Measurements from ENCODE around the gene ALG10B. TPM values are rescaled to one million over a fixed set of nuclear protein-coding genes. Genes with fewer than 3 reads are reported as not detected.

ALG10B gene
- total and polyA plus RNA-seq, 2 of the 8 experiments (the other 6 are each of a cell fraction or from before 2014, with no cell fraction given): 3.2 to 5.4 TPM

- H3K4me3 ChIP-seq (ENCODE audit: extremely low read depth in 1 of 4, insufficient read depth in 2 of 4, low read depth in 3 of 4, low read length in 4 of 4): no peak overlapping the region
- no peak for FAIRE-seq
- no peak overlapping the region for H3K18ac ChIP-seq (ENCODE audit: extremely low read depth, low read length)
- no peak overlapping the region for H2BK5ac ChIP-seq (ENCODE audit: low read depth, low read length)
- WGBS, 2 experiments (ENCODE audit: extremely low coverage in 1 of 2, insufficient coverage in 1 of 2, insufficient read length in 1 of 2, insufficient replicate concordance in 2 of 2, low coverage in 1 of 2, low lambda C conversion rate in 2 of 2, missing lambda C conversion rate in 1 of 2): 77% methylated on average over 4 of the region's 4 CpGs; no CpG with 5 or more reads in 1 of the 2 experiments
- ChIA-PET POLR2A (ENCODE audit: partially characterized antibody) (interaction anchor here (0.8 kb wide), 1 partner anchor 1339 kb away, joined by 3 read pairs; no protein-coding TSS in a partner anchor), CTCF (ENCODE audit: partially characterized antibody) (no interaction called here)
- H3K23me2 ChIP-seq (ENCODE audit: low read depth, low read length): no peaks in the 10 kb centered on the region
- no peaks in the 10 kb centered on the region for H3K79me2 ChIP-seq (ENCODE audit: control insufficient read depth in 1 of 2, insufficient read depth in 2 of 2, low read length in 2 of 2)
- DNase-seq (ENCODE audit: low read depth in 1 of 2, low spot score in 2 of 2): no peak
- no peaks in the 10 kb centered on the region for H4K20me1 ChIP-seq (replicated peaks in 1 of 2; ENCODE audit: control insufficient read depth in 1 of 2, insufficient read depth in 2 of 2, low read length in 2 of 2)
- no peak overlapping the region for H4K91ac ChIP-seq (replicated peaks; ENCODE audit: insufficient read length, low read length)
- no peak overlapping the region for H2AFZ ChIP-seq (ENCODE audit: low read length)
- H2BK20ac ChIP-seq (ENCODE audit: low read length): no peak overlapping the region
- H3K27me3 ChIP-seq (replicated peaks in 1 of 4; ENCODE audit: control insufficient read depth in 3 of 4, extremely low read depth in 1 of 4, insufficient read depth in 3 of 4, low read length in 3 of 4): no peaks in the 10 kb centered on the region
- no peak overlapping the region for H3K27ac ChIP-seq (ENCODE audit: low read depth, low read length)
- H3K23ac ChIP-seq (ENCODE audit: insufficient read length): no peak overlapping the region
- peaks cover 44 to 69% of the 10 kb centered on the region in 2 experiments for H3K9me3 ChIP-seq (ENCODE audit: insufficient read depth in 2 of 2, low read depth in 1 of 2, low read length in 1 of 2)
- H3K4ac ChIP-seq (replicated peaks; ENCODE audit: insufficient read length, low read depth, low read length): no peak overlapping the region
- H3K4me2 ChIP-seq (ENCODE audit: insufficient read depth in 1 of 2, low read depth in 2 of 2, low read length in 2 of 2): no peak overlapping the region
- H3K14ac ChIP-seq (ENCODE audit: insufficient read length): no peak overlapping the region
- no peak overlapping the region for H3K56ac ChIP-seq (replicated peaks; ENCODE audit: insufficient read length, low read depth, low read length)
- H2BK12ac ChIP-seq (ENCODE audit: low read depth, low read length): no peak overlapping the region
- H2BK120ac ChIP-seq (replicated peaks; ENCODE audit: low read depth, low read length): no peak overlapping the region
- H2BK15ac ChIP-seq (ENCODE audit: low read length): no peak overlapping the region
- H3K79me1 ChIP-seq (ENCODE audit: low read depth, low read length): no peaks in the 10 kb centered on the region
- H4K5ac ChIP-seq (ENCODE audit: insufficient read length, low read depth, low read length): no peak overlapping the region
- no peak overlapping the region for H4K8ac ChIP-seq (ENCODE audit: extremely low read depth, insufficient read depth, low read length)
- H3K4me1 ChIP-seq (replicated peaks in 1 of 4; ENCODE audit: control insufficient read depth in 3 of 4, insufficient read depth in 4 of 4, low read length in 3 of 4): no peaks in the 10 kb centered on the region
- H2AK5ac ChIP-seq (ENCODE audit: low read depth, low read length): no peak overlapping the region
- H3K36me3 ChIP-seq (ENCODE audit: control insufficient read depth in 2 of 4, insufficient read depth in 4 of 4, low read length in 3 of 4): no peaks in the 10 kb centered on the region
- no peak overlapping the region for H3K9ac ChIP-seq (replicated peaks in 1 of 4; ENCODE audit: extremely low read depth in 1 of 4, low read depth in 3 of 4, low read length in 3 of 4)
- TF ChIP-seq SP2 (IDR thresholded peaks at IDR 0.05; ENCODE audit: low read length) (no peak), BCL11A (IDR thresholded peaks at IDR 0.05; ENCODE audit: low read depth in 2 of 2, low read length in 2 of 2) (no peak), BACH1 (IDR thresholded peaks at IDR 0.05; ENCODE audit: low read length) (no peak), POU5F1 (IDR thresholded peaks at IDR 0.05; ENCODE audit: low read depth, low read length) (no peak), EP300 (IDR thresholded peaks at IDR 0.05; ENCODE audit: borderline replicate concordance in 1 of 2, low read depth in 2 of 2, low read length in 2 of 2) (no peak), RXRA (IDR thresholded peaks at IDR 0.05; ENCODE audit: insufficient read depth, low read depth, low read length) (no peak), CTCF (IDR thresholded peaks at IDR 0.05; ENCODE audit: control extremely low read depth in 1 of 3, insufficient read depth in 1 of 3, low read depth in 1 of 3, low read length in 3 of 3) (no peak)
- TF ChIP-seq, protein P1, sequence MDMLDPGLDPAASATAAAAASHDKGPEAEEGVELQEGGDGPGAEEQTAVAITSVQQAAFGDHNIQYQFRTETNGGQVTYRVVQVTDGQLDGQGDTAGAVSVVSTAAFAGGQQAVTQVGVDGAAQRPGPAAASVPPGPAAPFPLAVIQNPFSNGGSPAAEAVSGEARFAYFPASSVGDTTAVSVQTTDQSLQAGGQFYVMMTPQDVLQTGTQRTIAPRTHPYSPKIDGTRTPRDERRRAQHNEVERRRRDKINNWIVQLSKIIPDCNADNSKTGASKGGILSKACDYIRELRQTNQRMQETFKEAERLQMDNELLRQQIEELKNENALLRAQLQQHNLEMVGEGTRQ (IDR thresholded peaks at IDR 0.05; ENCODE audit: low read length): no peak
- TF ChIP-seq, protein P2, sequence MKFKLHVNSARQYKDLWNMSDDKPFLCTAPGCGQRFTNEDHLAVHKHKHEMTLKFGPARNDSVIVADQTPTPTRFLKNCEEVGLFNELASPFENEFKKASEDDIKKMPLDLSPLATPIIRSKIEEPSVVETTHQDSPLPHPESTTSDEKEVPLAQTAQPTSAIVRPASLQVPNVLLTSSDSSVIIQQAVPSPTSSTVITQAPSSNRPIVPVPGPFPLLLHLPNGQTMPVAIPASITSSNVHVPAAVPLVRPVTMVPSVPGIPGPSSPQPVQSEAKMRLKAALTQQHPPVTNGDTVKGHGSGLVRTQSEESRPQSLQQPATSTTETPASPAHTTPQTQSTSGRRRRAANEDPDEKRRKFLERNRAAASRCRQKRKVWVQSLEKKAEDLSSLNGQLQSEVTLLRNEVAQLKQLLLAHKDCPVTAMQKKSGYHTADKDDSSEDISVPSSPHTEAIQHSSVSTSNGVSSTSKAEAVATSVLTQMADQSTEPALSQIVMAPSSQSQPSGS (IDR thresholded peaks at IDR 0.05; ENCODE audit: low read length): no peak
Observed at GRCh38 chr12:38291160-38291559, 25.4 kb upstream of the ALG10B start.
